BE2C (cell line): Measurements from ENCODE around the gene KCNMA1.

Source experiments
- DNase-seq: peaks from one replicate; pipeline ENCODE4 v3.0.0-alpha.2; 2020
- H3K27me3 ChIP-seq: fragments of 250-450 bp; sonication (Bioruptor Pico); 2 replicates; pipeline ENCODE4 v1.5.1; 2020; ENCODE audit warnings: mild to moderate bottlenecking
- H3K36me3 ChIP-seq: fragments of 250-450 bp; sonication (Bioruptor Pico); 2 replicates; pipeline ENCODE4 v1.5.1; 2020; ENCODE audit warnings: mild to moderate bottlenecking
- H3K4me1 ChIP-seq: fragments of 250-450 bp; sonication (Bioruptor Pico); 2 replicates; pipeline ENCODE4 v1.5.1; 2020
- H3K4me3 ChIP-seq: 2 replicates; pipeline ENCODE4 v1.5.1; 2011; ENCODE audit warnings: low read depth, low read length
- H3K9me3 ChIP-seq: fragments of 250-450 bp; sonication (Bioruptor Pico); 2 replicates; pipeline ENCODE4 v1.5.1; 2020
- TF ChIP-seq, protein P1 (sequence below): IDR thresholded peaks from 2 replicates; pipeline ENCODE4 v1.5.1; 2012; ENCODE audit warnings: mild to moderate bottlenecking, low read depth, low read length

KCNMA1 gene

DNA sequence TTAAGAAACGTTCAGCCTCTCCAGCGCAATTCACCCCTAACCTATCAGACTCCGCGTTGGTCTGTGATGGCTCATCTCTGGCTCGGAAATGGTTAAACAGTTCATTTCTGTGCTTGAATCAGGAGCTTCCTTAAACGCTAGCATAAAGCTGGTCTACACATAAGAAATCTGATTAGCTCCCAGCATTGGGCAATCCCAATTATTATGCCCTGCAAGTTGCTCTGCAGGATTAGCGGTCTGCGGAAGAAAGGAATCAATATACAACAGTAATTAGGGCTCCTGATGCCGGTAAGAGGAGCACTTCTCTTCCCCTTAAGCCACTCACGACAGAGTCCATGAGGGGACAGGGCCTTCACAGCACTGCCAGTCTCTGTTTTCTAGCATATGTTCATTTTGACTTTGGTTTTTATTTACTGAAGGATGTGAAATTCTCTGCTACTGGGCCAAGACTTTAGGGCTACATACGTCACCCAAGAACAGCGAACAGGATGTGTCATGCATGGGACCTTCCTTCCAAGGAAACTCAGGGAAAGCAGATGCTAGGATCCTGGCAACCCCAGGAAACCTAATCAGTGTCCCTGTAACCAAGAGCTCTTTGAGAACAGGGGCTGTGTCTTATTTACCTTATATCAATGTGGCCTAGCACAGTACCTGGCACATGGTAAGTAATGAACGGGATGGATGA, 324.4 kb downstream of the KCNMA1 start:
- H3K9me3 ChIP-seq: no peaks in the 10 kb centered on the region
- DNase-seq: no peak
- H3K36me3 ChIP-seq: no peaks in the 10 kb centered on the region
- TF ChIP-seq, protein P1, sequence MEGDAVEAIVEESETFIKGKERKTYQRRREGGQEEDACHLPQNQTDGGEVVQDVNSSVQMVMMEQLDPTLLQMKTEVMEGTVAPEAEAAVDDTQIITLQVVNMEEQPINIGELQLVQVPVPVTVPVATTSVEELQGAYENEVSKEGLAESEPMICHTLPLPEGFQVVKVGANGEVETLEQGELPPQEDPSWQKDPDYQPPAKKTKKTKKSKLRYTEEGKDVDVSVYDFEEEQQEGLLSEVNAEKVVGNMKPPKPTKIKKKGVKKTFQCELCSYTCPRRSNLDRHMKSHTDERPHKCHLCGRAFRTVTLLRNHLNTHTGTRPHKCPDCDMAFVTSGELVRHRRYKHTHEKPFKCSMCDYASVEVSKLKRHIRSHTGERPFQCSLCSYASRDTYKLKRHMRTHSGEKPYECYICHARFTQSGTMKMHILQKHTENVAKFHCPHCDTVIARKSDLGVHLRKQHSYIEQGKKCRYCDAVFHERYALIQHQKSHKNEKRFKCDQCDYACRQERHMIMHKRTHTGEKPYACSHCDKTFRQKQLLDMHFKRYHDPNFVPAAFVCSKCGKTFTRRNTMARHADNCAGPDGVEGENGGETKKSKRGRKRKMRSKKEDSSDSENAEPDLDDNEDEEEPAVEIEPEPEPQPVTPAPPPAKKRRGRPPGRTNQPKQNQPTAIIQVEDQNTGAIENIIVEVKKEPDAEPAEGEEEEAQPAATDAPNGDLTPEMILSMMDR: no peak
- H3K4me3 ChIP-seq: no peak overlapping the region
- H3K27me3 ChIP-seq: no peaks in the 10 kb centered on the region
- peaks cover 9% of the 10 kb centered on the region for H3K4me1 ChIP-seq

DNA sequence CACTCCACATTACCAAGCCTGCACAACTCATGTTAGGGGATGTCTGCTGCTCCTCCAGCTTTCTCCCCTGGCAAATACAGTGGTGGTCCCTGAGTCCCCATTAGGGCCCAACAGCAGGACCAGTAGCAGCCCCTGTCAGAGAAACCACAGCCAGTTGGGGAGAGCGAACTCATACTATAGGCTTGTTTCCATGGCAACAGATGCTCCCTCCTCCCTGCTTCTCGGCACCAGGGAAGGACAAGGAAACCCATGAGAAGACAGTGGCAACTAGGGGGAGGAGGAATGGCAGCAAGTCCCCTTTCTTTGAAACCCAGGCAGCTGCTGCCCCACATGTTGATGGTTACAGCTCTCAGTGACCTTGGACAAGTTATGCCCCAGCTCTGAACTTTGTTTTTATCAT, 326.4 kb downstream of the KCNMA1 start:
- no peaks in the 10 kb centered on the region for H3K9me3 ChIP-seq
- no peaks in the 10 kb centered on the region for H3K36me3 ChIP-seq
- peaks cover 9% of the 10 kb centered on the region for H3K4me1 ChIP-seq
- no peak overlapping the region for H3K4me3 ChIP-seq
- no peak for DNase-seq
- no peaks in the 10 kb centered on the region for H3K27me3 ChIP-seq
- TF ChIP-seq, protein P1: no peak

DNA sequence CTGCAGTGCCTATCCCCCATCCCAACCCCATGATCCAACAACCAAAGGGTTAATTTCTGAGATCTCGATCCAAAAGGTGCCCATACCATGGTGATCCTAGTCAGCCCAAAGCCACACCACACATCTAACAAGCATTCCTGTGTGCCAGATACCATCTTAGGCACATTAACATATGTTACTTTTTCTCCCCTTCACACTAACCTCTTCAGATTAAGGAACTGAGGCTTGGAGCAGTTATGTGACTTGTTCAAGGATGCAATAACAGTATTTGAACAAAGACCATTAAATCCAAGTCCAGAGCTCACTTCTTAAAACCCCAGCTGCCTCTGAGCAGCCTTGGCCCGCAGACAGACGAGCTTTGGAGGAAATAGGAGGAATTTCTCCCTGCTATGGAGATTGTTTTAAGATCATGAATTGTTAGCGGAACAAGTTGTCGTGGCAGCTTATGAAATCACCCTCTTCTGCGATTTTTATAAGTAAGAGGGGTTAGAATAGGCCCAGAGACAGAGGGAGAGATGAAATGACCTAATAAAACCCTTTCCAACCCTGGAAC, 327.2 kb downstream of the KCNMA1 start:
- Histone ChIP-seq H3K9me3 (no peaks in the 10 kb centered on the region), H3K27me3 (no peaks in the 10 kb centered on the region), H3K4me1 (peaks cover 5% of the 10 kb centered on the region), H3K36me3 (no peaks in the 10 kb centered on the region), H3K4me3 (no peak overlapping the region)
- TF ChIP-seq, protein P1: no peak
- no peak for DNase-seq

GRCh38 chr10:77309509-77309908, 328.1 kb downstream of the KCNMA1 start:
- Histone ChIP-seq H3K9me3 (no peaks in the 10 kb centered on the region), H3K4me3 (no peak overlapping the region), H3K36me3 (no peaks in the 10 kb centered on the region), H3K27me3 (no peaks in the 10 kb centered on the region), H3K4me1 (no peaks in the 10 kb centered on the region)
- DNase-seq: no peak
- TF ChIP-seq, protein P1: no peak

DNA sequence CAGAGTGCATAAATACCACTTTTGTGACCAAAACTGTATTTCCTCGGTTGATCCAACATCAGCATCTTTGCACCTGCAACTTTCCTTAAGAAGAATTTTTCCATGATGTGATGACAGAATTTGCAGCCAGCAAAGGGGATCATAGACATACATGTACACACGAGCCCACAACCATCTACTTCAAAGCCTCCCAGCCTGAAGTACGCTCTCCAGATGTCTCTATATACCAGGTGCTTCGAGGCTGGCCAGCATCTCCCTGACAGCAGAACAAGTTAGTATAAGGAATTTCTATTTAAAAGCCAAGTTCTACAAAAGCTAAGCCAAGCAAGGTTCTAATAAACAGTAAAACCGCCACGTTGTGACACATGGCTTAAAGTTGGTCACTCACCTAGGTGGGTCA, 328.5 kb downstream of the KCNMA1 start:
- no peaks in the 10 kb centered on the region for H3K36me3 ChIP-seq
- no peaks in the 10 kb centered on the region for H3K4me1 ChIP-seq
- no peak overlapping the region for H3K4me3 ChIP-seq
- H3K27me3 ChIP-seq: no peaks in the 10 kb centered on the region
- DNase-seq: no peak
- TF ChIP-seq, protein P1: no peak
- no peaks in the 10 kb centered on the region for H3K9me3 ChIP-seq

DNA sequence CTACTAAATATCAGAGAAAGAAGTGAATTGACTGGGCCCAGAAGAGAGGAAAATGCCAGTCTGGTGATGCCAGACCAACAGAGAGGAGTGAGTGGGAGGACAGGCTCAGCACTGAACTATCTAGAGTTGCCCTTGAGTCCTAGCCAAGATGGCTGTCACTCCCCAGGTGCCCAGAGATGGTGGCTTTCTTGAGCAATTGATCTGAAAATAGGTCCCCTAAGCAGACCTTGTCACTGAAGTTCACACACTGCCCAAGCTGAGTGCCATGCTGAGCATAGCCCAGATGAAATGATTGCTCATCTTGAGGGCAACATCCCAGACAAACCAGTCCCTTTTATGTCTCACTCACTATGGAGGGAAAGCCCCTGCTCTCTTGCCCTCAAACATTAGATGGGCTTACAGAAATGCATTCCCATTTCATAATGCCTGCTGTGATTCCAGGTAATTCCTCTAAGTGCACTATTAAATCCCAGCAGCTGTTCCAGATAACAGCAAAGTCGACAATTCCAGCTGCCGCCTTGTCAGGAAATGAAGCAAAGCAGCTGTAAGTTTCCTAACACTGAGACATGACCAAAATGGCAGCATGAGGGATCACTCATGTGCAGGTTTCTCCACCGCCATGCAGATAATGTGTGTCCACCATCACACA, 329.4 kb downstream of the KCNMA1 start:
- H3K36me3 ChIP-seq: no peaks in the 10 kb centered on the region
- H3K4me1 ChIP-seq: no peaks in the 10 kb centered on the region
- no peak for DNase-seq
- no peak overlapping the region for H3K4me3 ChIP-seq
- H3K27me3 ChIP-seq: no peaks in the 10 kb centered on the region
- TF ChIP-seq, protein P1: no peak
- no peaks in the 10 kb centered on the region for H3K9me3 ChIP-seq
